ENCODE results near the gene CRIP1. TPM values are rescaled to one million over a fixed set of nuclear protein-coding genes. Genes with fewer than 3 reads are reported as not detected.

The CRIP1 gene
- total and polyA plus RNA-seq, 4 experiments from 2014 or later = 276 to 2,028 (median 865) TPM

- H3K9me3 ChIP-seq (ENCODE audit: control insufficient read depth in 1 of 2, low read length in 2 of 2) = no peaks in the 10 kb centered on the region
- intact Hi-C loops (cut with micrococcal nuclease) = loop anchor here (2.0 kb wide), 3 partner anchors 31 to 179 kb away; partner anchors contain the start of gene BRF1
- peaks cover 23 to 71% (median 46%) of the 10 kb centered on the region in 4 donors for H3K4me1 Mint-ChIP-seq
- CTCF ChIA-PET (ENCODE audit: partially characterized antibody) = interaction anchor here (1.0 to 3.0 kb wide), 4 partner anchors 9 to 106 kb away, joined by 3 to 122 read pairs (median 14); no protein-coding TSS in a partner anchor
- peaks cover 0 to 13% of the 10 kb centered on the region in 2 donors for H3K36me3 Mint-ChIP-seq
- no peaks in the 10 kb centered on the region for H3K27me3 ChIP-seq (ENCODE audit: insufficient read depth, low read length)
- H3K27ac Mint-ChIP-seq = peak overlapping the region; percentile 82 to 100 (median 100)
- H3K9me3 Mint-ChIP-seq = peaks cover 0 to 9% (median 0%) of the 10 kb centered on the region in 8 donors
- H3K4me3 Mint-ChIP-seq = peak overlapping the region in 5 of 8 donors; percentile 40 to 92 (median 55)
- DNase-seq = peak in 3 of 5 donors; percentile 33 to 53 (median 34)
- no peaks in the 10 kb centered on the region for H3K36me3 ChIP-seq (ENCODE audit: insufficient read depth, low read length)
- H3K27me3 Mint-ChIP-seq = no peaks in the 10 kb centered on the region
- POLR2A ChIA-PET (ENCODE audit: partially characterized antibody) = interaction anchor here (1.5 to 8.3 kb wide), 3 partner anchors 11 to 179 kb away, joined by 11 to 346 read pairs (median 13); partner anchors contain the start of genes BRF1, TEDC1 and TEX22
- H3K4me1 ChIP-seq (ENCODE audit: insufficient read depth, low read length) = peaks cover 79% of the 10 kb centered on the region
- no peak overlapping the region for H3K4me3 ChIP-seq (ENCODE audit: low read length in 2 of 2)
- H3K27ac ChIP-seq (ENCODE audit: low read depth, low read length) = peak overlapping the region; percentile 97
Observed at GRCh38 chr14:105479431-105480158, 7.1 kb upstream of the CRIP1 start.

- peak overlapping the region; percentile 96 to 100 (median 100) for H3K27ac Mint-ChIP-seq
- POLR2A ChIA-PET (ENCODE audit: partially characterized antibody) = interaction anchor here (0.6 to 8.3 kb wide), 20 partner anchors 8 to 680 kb away, joined by 3 to 346 read pairs (median 4); partner anchors contain the start of genes BRF1, PACS2, TEDC1 and TEX22
- H3K9me3 Mint-ChIP-seq = peaks cover 0 to 9% (median 0%) of the 10 kb centered on the region in 8 donors
- peaks cover 0 to 13% of the 10 kb centered on the region in 2 donors for H3K36me3 Mint-ChIP-seq
- Histone ChIP-seq H3K27ac (ENCODE audit: low read depth, low read length) (peak overlapping the region; percentile 97), H3K4me1 (ENCODE audit: insufficient read depth, low read length) (peaks cover 82% of the 10 kb centered on the region), H3K36me3 (ENCODE audit: insufficient read depth, low read length) (no peaks in the 10 kb centered on the region), H3K9me3 (ENCODE audit: control insufficient read depth in 1 of 2, low read length in 2 of 2) (no peaks in the 10 kb centered on the region), H3K4me3 (ENCODE audit: low read length in 2 of 2) (no peak overlapping the region), H3K27me3 (ENCODE audit: insufficient read depth, low read length) (no peaks in the 10 kb centered on the region)
- CTCF ChIA-PET (ENCODE audit: partially characterized antibody) = interaction anchor here (1.0 to 3.0 kb wide), 10 partner anchors 9 to 110 kb away, joined by 3 to 122 read pairs (median 6); no protein-coding TSS in a partner anchor
- peaks cover 27 to 77% (median 52%) of the 10 kb centered on the region in 4 donors for H3K4me1 Mint-ChIP-seq
- intact Hi-C loops (cut with micrococcal nuclease) = loop anchor here (2.0 kb wide), 3 partner anchors 31 to 179 kb away; partner anchors contain the start of gene BRF1
- peak overlapping the region in 6 of 8 donors; percentile 70 to 92 (median 86) for H3K4me3 Mint-ChIP-seq
- no peaks in the 10 kb centered on the region for H3K27me3 Mint-ChIP-seq
- DNase-seq = no peak
Observed at GRCh38 chr14:105480199-105480746, 6.4 kb upstream of the CRIP1 start.

GRCh38 chr14:105480807-105481801 is 5.6 kb upstream of the CRIP1 start:
- H3K27me3 ChIP-seq (ENCODE audit: insufficient read depth, low read length) = no peaks in the 10 kb centered on the region
- peak overlapping the region; percentile 49 to 80 for H3K4me3 ChIP-seq (ENCODE audit: low read length in 2 of 2)
- H3K9me3 ChIP-seq (ENCODE audit: control insufficient read depth in 1 of 2, low read length in 2 of 2) = no peaks in the 10 kb centered on the region
- peak overlapping the region; percentile 97 for H3K27ac ChIP-seq (ENCODE audit: low read depth, low read length)
- ChIA-PET POLR2A (ENCODE audit: partially characterized antibody) (interaction anchor here (0.6 to 8.3 kb wide), 27 partner anchors 9 to 680 kb away, joined by 3 to 346 read pairs (median 4); partner anchors contain the start of genes BRF1, GPR132, PACS2 and TEDC1), CTCF (ENCODE audit: partially characterized antibody) (interaction anchor here (1.0 to 3.0 kb wide), 12 partner anchors 9 to 111 kb away, joined by 3 to 122 read pairs (median 6); no protein-coding TSS in a partner anchor)
- Mint-ChIP-seq H3K4me3 (peak overlapping the region; percentile 83 to 92 (median 86)), H3K36me3 (peaks cover 0 to 13% of the 10 kb centered on the region in 2 donors), H3K9me3 (peaks cover 0 to 7% (median 0%) of the 10 kb centered on the region in 8 donors), H3K27ac (peak overlapping the region; percentile 96 to 100 (median 100)), H3K27me3 (no peaks in the 10 kb centered on the region), H3K4me1 (peaks cover 31 to 78% (median 58%) of the 10 kb centered on the region in 4 donors)
- peak; percentile 89 to 95 (median 90) for DNase-seq
- H3K36me3 ChIP-seq (ENCODE audit: insufficient read depth, low read length) = no peaks in the 10 kb centered on the region
- intact Hi-C loops (cut with micrococcal nuclease) = loop anchor here (1.0 to 2.0 kb wide), 4 partner anchors 8 to 180 kb away; partner anchors contain the start of gene BRF1
- H3K4me1 ChIP-seq (ENCODE audit: insufficient read depth, low read length) = peaks cover 82% of the 10 kb centered on the region

- Histone ChIP-seq H3K27ac (ENCODE audit: low read depth, low read length) (peak overlapping the region; percentile 97), H3K4me3 (ENCODE audit: low read length in 2 of 2) (peak overlapping the region in 1 of 2 donors; percentile 80)
Observed at GRCh38 chr14:105481886-105482457, 4.7 kb upstream of the CRIP1 start.

GRCh38 chr14:105482486-105483110 is 4.1 kb upstream of the CRIP1 start:
- no peaks in the 10 kb centered on the region for H3K27me3 ChIP-seq (ENCODE audit: insufficient read depth, low read length)
- Mint-ChIP-seq H3K9me3 (peaks cover 0 to 7% (median 0%) of the 10 kb centered on the region in 8 donors), H3K27me3 (no peaks in the 10 kb centered on the region), H3K4me3 (peak overlapping the region in 7 of 8 donors; percentile 76 to 91 (median 86)), H3K36me3 (peaks cover 0 to 11% of the 10 kb centered on the region in 2 donors), H3K27ac (peak overlapping the region; percentile 96 to 100 (median 100)), H3K4me1 (peaks cover 28 to 72% (median 48%) of the 10 kb centered on the region in 4 donors)
- ChIA-PET CTCF (ENCODE audit: partially characterized antibody) (interaction anchor here (1.0 to 3.0 kb wide), 5 partner anchors 7 to 112 kb away, joined by 3 to 122 read pairs (median 4); no protein-coding TSS in a partner anchor), POLR2A (ENCODE audit: partially characterized antibody) (interaction anchor here (1.0 to 8.3 kb wide), 10 partner anchors 8 to 415 kb away, joined by 4 to 346 read pairs (median 6); partner anchors contain the start of genes BRF1, TEDC1 and TEX22)
- H3K36me3 ChIP-seq (ENCODE audit: insufficient read depth, low read length) = no peaks in the 10 kb centered on the region
- peak overlapping the region; percentile 97 for H3K27ac ChIP-seq (ENCODE audit: low read depth, low read length)
- H3K9me3 ChIP-seq (ENCODE audit: control insufficient read depth in 1 of 2, low read length in 2 of 2) = no peaks in the 10 kb centered on the region
- intact Hi-C loops (cut with micrococcal nuclease) = no loop called here
- H3K4me1 ChIP-seq (ENCODE audit: insufficient read depth, low read length) = peaks cover 74% of the 10 kb centered on the region
- H3K4me3 ChIP-seq (ENCODE audit: low read length in 2 of 2) = peak overlapping the region in 1 of 2 donors; percentile 23
- DNase-seq = no peak

More at GRCh38 chr14:105481886-105482457, 4.7 kb upstream of the CRIP1 start:
- peaks cover 33 to 75% (median 53%) of the 10 kb centered on the region in 4 donors for H3K4me1 Mint-ChIP-seq
- DNase-seq = peak; percentile 98 to 99 (median 99)
- peaks cover 0 to 7% (median 0%) of the 10 kb centered on the region in 8 donors for H3K9me3 Mint-ChIP-seq
- H3K27me3 ChIP-seq (ENCODE audit: insufficient read depth, low read length) = no peaks in the 10 kb centered on the region
- ChIA-PET CTCF (ENCODE audit: partially characterized antibody) (interaction anchor here (1.0 to 3.0 kb wide), 8 partner anchors 8 to 112 kb away, joined by 3 to 122 read pairs (median 4); no protein-coding TSS in a partner anchor), POLR2A (ENCODE audit: partially characterized antibody) (interaction anchor here (1.0 to 8.3 kb wide), 13 partner anchors 8 to 574 kb away, joined by 3 to 346 read pairs (median 5); partner anchors contain the start of genes BRF1, GPR132, TEDC1 and TEX22)
- no peaks in the 10 kb centered on the region for H3K9me3 ChIP-seq (ENCODE audit: control insufficient read depth in 1 of 2, low read length in 2 of 2)
- H3K27me3 Mint-ChIP-seq = no peaks in the 10 kb centered on the region
- H3K4me3 Mint-ChIP-seq = peak overlapping the region; percentile 76 to 91 (median 86)
- H3K36me3 Mint-ChIP-seq = peaks cover 0 to 13% of the 10 kb centered on the region in 2 donors
- peak overlapping the region; percentile 96 to 100 (median 100) for H3K27ac Mint-ChIP-seq
- no peaks in the 10 kb centered on the region for H3K36me3 ChIP-seq (ENCODE audit: insufficient read depth, low read length)
- intact Hi-C loops (cut with micrococcal nuclease) = loop anchor here (1.0 to 2.0 kb wide), 4 partner anchors 7 to 181 kb away; partner anchors contain the start of gene BRF1
- H3K4me1 ChIP-seq (ENCODE audit: insufficient read depth, low read length) = peaks cover 80% of the 10 kb centered on the region
